ENCODE results near the gene ANKRD62. TPM values are rescaled to one million over a fixed set of nuclear protein-coding genes. Genes with fewer than 3 reads are reported as not detected.

The ANKRD62 gene
- under 1 TPM in 2 of 10 donors, not detected in 8; 0.04 to 0.08 TPM for polyA plus RNA-seq (ENCODE audit: insufficient read length in 10 of 10)
- long read RNA-seq, donor 1 = 0 reads
- long read RNA-seq, donor 2 = 0 reads
- long read RNA-seq, donor 3 = 0 reads
- long read RNA-seq, donor 4 = 0 reads
- long read RNA-seq, donor 5 = 0 reads
- long read RNA-seq, donor 6 = 0 reads
- long read RNA-seq, donor 7 = 0 reads
- long read RNA-seq, donor 8 = 0 reads
- long read RNA-seq, donor 9 = 0 reads

GRCh38 chr18:12093520-12094257 lies at the start of gene ANKRD62:
TSS of gene ANKRD62 (plus strand) at chr18:12093843. CDS start at chr18:12094018, 175 bp downstream.
- DNase-seq = no peak

- DNase-seq = no peak
These were observed 49.1 kb upstream of the ANKRD62 start for GRCh38 chr18:12044591-12044990.

- DNase-seq = no peak
These were observed 47.4 kb upstream of the ANKRD62 start for GRCh38 chr18:12046046-12046750.

GRCh38 chr18:12046751-12047335 lies 46.8 kb upstream of the ANKRD62 start:
- no peak for DNase-seq

GRCh38 chr18:12048010-12048826 lies 45.4 kb upstream of the ANKRD62 start:
- peak in 1 of 3 donors; percentile 11 for DNase-seq

GRCh38 chr18:12048827-12049175 lies 44.8 kb upstream of the ANKRD62 start:
- DNase-seq = peak in 1 of 3 donors; percentile 37

GRCh38 chr18:12049978-12050811 lies 43.4 kb upstream of the ANKRD62 start:
- DNase-seq = no peak

GRCh38 chr18:12052866-12053265 lies 40.8 kb upstream of the ANKRD62 start:
- DNase-seq = no peak

- DNase-seq = peak in 1 of 3 donors; percentile 16
These were observed 40.4 kb upstream of the ANKRD62 start for GRCh38 chr18:12053289-12053688.

- DNase-seq = no peak
These were observed 37.4 kb upstream of the ANKRD62 start for GRCh38 chr18:12056034-12056883.

GRCh38 chr18:12056884-12057402 lies 36.7 kb upstream of the ANKRD62 start:
- no peak for DNase-seq

GRCh38 chr18:12057419-12058039 lies 36.1 kb upstream of the ANKRD62 start:
- DNase-seq = no peak

- DNase-seq = no peak
These were observed 34.1 kb upstream of the ANKRD62 start for GRCh38 chr18:12059334-12060181.

- no peak for DNase-seq
These were observed 33.3 kb upstream of the ANKRD62 start for GRCh38 chr18:12060182-12060870.

GRCh38 chr18:12061685-12062084 lies 32.0 kb upstream of the ANKRD62 start:
- DNase-seq = no peak

GRCh38 chr18:12062974-12063373 lies 30.7 kb upstream of the ANKRD62 start:
- no peak for DNase-seq

GRCh38 chr18:12064086-12064763 lies 29.4 kb upstream of the ANKRD62 start:
- DNase-seq = no peak

All from muscle of back (tissue), 13 donors.